Sigmoid colon (tissue), 4 donors: ENCODE data around the gene KLHL26.

Experiments
- EP300 ChIP-seq, 4 donors: sonication (generic); formaldehyde crosslinking; IDR thresholded peaks; one replicate each; pipeline ENCODE4 v1.6.1; 2017; ENCODE audit warnings: antibody characterized with exemption in 4 of 4
- POLR2A ChIP-seq, 2 donors: fragments of 450-650 bp; IDR thresholded peaks; one replicate each; pipeline ENCODE4 v1.6.1; 2016; ENCODE audit warnings: antibody characterized with exemption in 2 of 2, mild to moderate bottlenecking in 2 of 2, moderate library complexity in 2 of 2
- POLR2AphosphoS5 ChIP-seq, 4 donors: sonication (generic); formaldehyde crosslinking; IDR thresholded peaks; one replicate each; pipeline ENCODE4 v1.6.1; 2017; ENCODE audit warnings: antibody characterized with exemption in 4 of 4
- TF ChIP-seq, protein P1 (sequence below), 4 experiments: fragments of 450-650 bp in 3 of 4; fragments of 200-600 bp in 1 of 4; IDR thresholded peaks; one replicate each; pipeline ENCODE4 v1.5.1; 2016 to 2019; ENCODE audit warnings: antibody characterized with exemption in 4 of 4, mild to moderate bottlenecking in 3 of 4, moderate library complexity in 2 of 4

DNA sequence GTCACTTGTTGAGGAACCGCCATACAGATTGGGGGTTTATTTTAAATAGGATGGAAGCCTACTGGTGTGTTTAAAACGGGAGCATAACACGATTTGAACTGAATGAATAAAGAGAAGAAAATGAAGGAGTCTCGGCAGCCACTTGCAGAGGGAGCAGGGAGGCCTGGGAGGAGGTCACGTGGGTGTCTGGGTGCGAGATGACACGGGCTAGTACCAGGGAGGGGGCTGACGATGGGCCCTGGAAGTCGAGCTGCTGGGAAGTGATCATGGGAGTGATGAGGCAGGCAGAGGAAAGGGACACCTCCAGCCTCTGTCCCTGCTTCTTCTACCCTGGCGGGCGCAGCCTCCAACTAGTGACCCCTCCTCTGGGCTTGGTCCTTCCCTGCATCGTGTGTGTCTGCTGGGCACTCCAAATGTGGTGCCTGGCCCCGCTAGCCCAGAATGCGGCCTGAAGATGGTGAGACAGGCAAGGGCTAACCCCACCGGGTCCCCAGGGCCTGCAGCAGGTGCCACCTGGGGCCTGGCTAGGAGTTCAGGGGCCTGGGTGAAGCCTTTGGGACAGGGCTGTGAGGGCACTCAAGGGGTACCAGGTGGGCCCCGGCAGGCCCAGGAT is 82.1 kb downstream of the KLHL26 start:
- TF ChIP-seq, protein P1, sequence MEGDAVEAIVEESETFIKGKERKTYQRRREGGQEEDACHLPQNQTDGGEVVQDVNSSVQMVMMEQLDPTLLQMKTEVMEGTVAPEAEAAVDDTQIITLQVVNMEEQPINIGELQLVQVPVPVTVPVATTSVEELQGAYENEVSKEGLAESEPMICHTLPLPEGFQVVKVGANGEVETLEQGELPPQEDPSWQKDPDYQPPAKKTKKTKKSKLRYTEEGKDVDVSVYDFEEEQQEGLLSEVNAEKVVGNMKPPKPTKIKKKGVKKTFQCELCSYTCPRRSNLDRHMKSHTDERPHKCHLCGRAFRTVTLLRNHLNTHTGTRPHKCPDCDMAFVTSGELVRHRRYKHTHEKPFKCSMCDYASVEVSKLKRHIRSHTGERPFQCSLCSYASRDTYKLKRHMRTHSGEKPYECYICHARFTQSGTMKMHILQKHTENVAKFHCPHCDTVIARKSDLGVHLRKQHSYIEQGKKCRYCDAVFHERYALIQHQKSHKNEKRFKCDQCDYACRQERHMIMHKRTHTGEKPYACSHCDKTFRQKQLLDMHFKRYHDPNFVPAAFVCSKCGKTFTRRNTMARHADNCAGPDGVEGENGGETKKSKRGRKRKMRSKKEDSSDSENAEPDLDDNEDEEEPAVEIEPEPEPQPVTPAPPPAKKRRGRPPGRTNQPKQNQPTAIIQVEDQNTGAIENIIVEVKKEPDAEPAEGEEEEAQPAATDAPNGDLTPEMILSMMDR (IDR thresholded peaks at IDR 0.05) = no peak
- TF ChIP-seq POLR2A (IDR thresholded peaks at IDR 0.05) (no peak), EP300 (IDR thresholded peaks at IDR 0.05) (no peak), POLR2AphosphoS5 (IDR thresholded peaks at IDR 0.05) (no peak)
